Peyer's patch (tissue), 4 donors: ENCODE data around the gene ADAR. TPM values are rescaled to one million over a fixed set of nuclear protein-coding genes. Genes with fewer than 3 reads are reported as not detected.
A peak's percentile ranks its signal among the peaks of the same experiment; 100 is the strongest.

ENCODE experiments used
- DNase-seq, 3 donors: peaks; one replicate each; pipeline ENCODE4 v3.0.0-alpha.2; 2017 to 2019
- H3K27ac ChIP-seq, 4 donors: fragments of 200-600 bp; sonication (generic); one replicate each; pipeline ENCODE4 v1.5.1; 2016 to 2019
- H3K27me3 ChIP-seq, 2 donors: fragments of 200-600 bp; sonication (generic); one replicate each; pipeline ENCODE4 v1.5.1; 2019
- H3K36me3 ChIP-seq, 3 donors: fragments of 200-600 bp; sonication (generic); one replicate each; pipeline ENCODE4 v1.5.1; 2016 to 2019
- H3K4me1 ChIP-seq, 4 donors: fragments of 200-600 bp; sonication (generic); one replicate each; pipeline ENCODE4 v1.5.1; 2016 to 2019
- H3K4me3 ChIP-seq, 4 donors: fragments of 200-600 bp; sonication (generic); 1 replicate in 3 of 4; 2 replicates in 1 of 4; pipeline ENCODE4 v1.5.1; 2016 to 2019; ENCODE audit warnings: mild to moderate bottlenecking in 1 of 4
- H3K9me3 ChIP-seq, 4 donors: fragments of 200-600 bp; sonication (generic); one replicate each; pipeline ENCODE4 v1.5.1; 2016 to 2019; ENCODE audit warnings: mild to moderate bottlenecking in 1 of 4
- CTCF ChIP-seq, 6 experiments: fragments of 450-650 bp in 4 of 6; fragments of 200-600 bp in 2 of 6; sonication (generic) in 1 of 6; IDR thresholded peaks; one replicate each; pipeline ENCODE4 v1.5.1; 2017 to 2019; ENCODE audit warnings: antibody characterized with exemption in 6 of 6, mild to moderate bottlenecking in 3 of 6, moderate library complexity in 1 of 6
- POLR2A ChIP-seq, 2 donors: fragments of 450-650 bp; IDR thresholded peaks; one replicate each; pipeline ENCODE4 v1.5.1; 2017; ENCODE audit warnings: antibody characterized with exemption in 2 of 2, mild to moderate bottlenecking in 2 of 2, moderate library complexity in 2 of 2
- total RNA-seq, 4 donors: library from RNA; depleted of rRNA; stranded (reverse); fragments of >200 nt; gene quantifications; one replicate each; pipeline ENCODE4 v1.1.0, GENCODE V29; 2016

Gene ADAR
- total RNA-seq, 4 donors from 2014 or later: 134 to 205 (median 170) TPM

DNA sequence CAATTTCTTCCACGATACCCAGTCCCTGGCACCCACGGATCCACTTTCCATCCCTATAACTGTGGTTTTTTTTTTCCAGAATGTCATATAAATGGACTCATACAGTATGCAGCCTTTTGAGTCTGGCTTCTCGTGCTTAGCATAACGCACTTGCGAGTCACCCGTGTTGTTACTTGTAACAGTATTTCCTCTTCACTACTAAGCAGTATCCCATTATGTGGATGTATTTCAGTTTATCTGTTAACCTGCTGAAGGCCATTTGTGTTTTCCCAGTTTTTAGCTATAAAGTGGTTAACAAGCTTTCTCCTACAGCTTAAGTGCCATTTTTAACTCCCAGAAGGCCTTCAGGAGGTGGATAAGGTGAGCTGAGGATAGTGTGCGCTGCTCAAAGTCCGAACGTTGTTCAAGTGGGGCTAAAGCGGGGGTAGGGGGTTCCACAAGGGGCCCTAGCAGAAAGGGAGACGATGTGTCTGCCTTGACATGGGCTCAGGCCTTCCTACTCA, 829 bp downstream of the ADAR start:
- no peak for TF ChIP-seq CTCF (IDR thresholded peaks at IDR 0.05)
- TF ChIP-seq POLR2A (IDR thresholded peaks at IDR 0.05): no peak
- DNase-seq: no peak
- Histone ChIP-seq H3K4me1 (peaks cover 0 to 53% (median 9%) of the 10 kb centered on the region in 4 donors), H3K27ac (peak overlapping the region; percentile 92 to 98 (median 96)), H3K9me3 (no peaks in the 10 kb centered on the region), H3K27me3 (no peaks in the 10 kb centered on the region), H3K36me3 (peaks cover 0 to 9% (median 0%) of the 10 kb centered on the region in 3 donors), H3K4me3 (peak overlapping the region; percentile 70 to 98 (median 88))

- Histone ChIP-seq H3K4me1 (peaks cover 0 to 53% (median 9%) of the 10 kb centered on the region in 4 donors), H3K27ac (no peak overlapping the region), H3K9me3 (no peaks in the 10 kb centered on the region), H3K27me3 (no peaks in the 10 kb centered on the region), H3K36me3 (peaks cover 0 to 26% (median 0%) of the 10 kb centered on the region in 3 donors), H3K4me3 (no peak overlapping the region)
- TF ChIP-seq POLR2A (IDR thresholded peaks at IDR 0.05) (no peak), CTCF (IDR thresholded peaks at IDR 0.05) (no peak)
- DNase-seq: no peak
Observed at GRCh38 chr1:154605534-154605933, 2.5 kb downstream of the ADAR start.

DNA sequence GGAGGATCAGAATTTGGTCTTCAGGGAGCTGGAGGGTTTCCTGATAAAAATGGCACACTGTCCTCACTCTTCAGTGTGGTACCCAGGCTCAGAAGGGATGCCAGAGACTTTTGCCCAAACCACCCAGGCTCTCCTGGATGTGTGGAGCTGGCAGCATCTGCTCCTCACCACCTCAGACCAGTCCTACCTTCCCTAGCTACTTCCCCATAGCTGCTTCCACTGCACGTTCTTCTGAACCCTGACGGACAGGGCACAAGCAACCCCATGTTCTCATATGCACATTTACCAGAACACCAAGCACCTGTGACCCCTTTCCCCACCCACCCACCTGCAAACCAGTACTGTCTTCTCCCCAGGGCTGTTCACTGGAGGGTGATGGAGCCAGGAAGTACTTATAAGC, 4.7 kb downstream of the ADAR start:
- Histone ChIP-seq H3K4me1 (peaks cover 0 to 44% (median 3%) of the 10 kb centered on the region in 4 donors), H3K36me3 (peaks cover 0 to 44% (median 0%) of the 10 kb centered on the region in 3 donors), H3K27ac (no peak overlapping the region), H3K9me3 (no peaks in the 10 kb centered on the region), H3K4me3 (no peak overlapping the region), H3K27me3 (no peaks in the 10 kb centered on the region)
- no peak for TF ChIP-seq POLR2A (IDR thresholded peaks at IDR 0.05)
- TF ChIP-seq CTCF (IDR thresholded peaks at IDR 0.05): no peak
- DNase-seq: no peak

GRCh38 chr1:154599658-154600057, 8.3 kb downstream of the ADAR start:
- H3K36me3 ChIP-seq: peaks cover 0 to 81% (median 0%) of the 10 kb centered on the region in 3 donors
- no peaks in the 10 kb centered on the region for H3K27me3 ChIP-seq
- no peak overlapping the region for H3K27ac ChIP-seq
- TF ChIP-seq CTCF (IDR thresholded peaks at IDR 0.05) (no peak), POLR2A (IDR thresholded peaks at IDR 0.05) (no peak)
- no peak for DNase-seq
- no peaks in the 10 kb centered on the region for H3K9me3 ChIP-seq
- H3K4me3 ChIP-seq: no peak overlapping the region
- H3K4me1 ChIP-seq: peaks cover 0 to 19% (median 0%) of the 10 kb centered on the region in 4 donors

DNA sequence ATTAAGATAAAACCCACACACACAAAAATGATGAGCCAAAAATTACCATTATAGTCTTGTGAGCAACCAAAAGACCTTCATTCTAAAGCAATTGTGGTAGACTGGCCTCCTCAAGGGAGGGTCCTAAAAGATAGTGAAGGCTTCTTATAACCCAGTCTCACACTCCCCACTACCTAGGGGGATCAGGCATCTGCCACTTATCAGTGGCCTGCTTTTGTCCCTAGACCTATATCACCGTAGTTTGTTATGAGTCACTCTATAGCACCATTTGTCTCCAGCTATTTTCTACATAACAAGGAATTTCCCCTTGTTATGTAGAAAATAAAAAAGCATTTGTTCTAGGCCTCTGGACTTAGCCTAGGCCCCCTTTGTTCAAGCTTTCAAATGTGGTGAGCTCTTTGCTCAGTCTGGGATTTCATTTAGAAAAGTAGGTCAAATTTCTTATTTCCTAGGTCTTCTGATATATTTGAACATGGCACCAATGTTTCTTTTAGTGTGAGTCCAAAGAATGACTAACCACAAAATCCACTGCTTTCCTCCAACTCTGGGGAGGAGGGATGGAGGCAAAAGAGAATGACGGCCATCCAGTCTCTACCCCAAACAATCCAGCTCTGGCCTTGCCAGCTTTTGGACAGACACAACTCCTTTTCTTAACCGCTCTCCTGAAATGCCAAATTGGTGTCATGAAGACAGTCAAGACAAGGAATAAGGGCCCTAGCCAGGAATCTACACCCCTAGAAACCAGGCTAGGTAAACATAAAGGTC, 8.9 kb downstream of the ADAR start:
- no peak overlapping the region for H3K27ac ChIP-seq
- H3K4me3 ChIP-seq: no peak overlapping the region
- no peaks in the 10 kb centered on the region for H3K9me3 ChIP-seq
- peaks cover 0 to 87% (median 0%) of the 10 kb centered on the region in 3 donors for H3K36me3 ChIP-seq
- H3K27me3 ChIP-seq: no peaks in the 10 kb centered on the region
- no peak for DNase-seq
- peaks cover 0 to 13% (median 0%) of the 10 kb centered on the region in 4 donors for H3K4me1 ChIP-seq
- TF ChIP-seq CTCF (IDR thresholded peaks at IDR 0.05): no peak
- no peak for TF ChIP-seq POLR2A (IDR thresholded peaks at IDR 0.05)
